Activated naive CD8-positive, alpha-beta T cell treated with anti-CD3 and anti-CD28 coated beads, Interleukin-2, amount 10 ng/mL, durations not matched to agents 7 days and 5 days (primary cell): ENCODE measurements around the gene FRMD3. TPM values are rescaled to one million over a fixed set of nuclear protein-coding genes. Genes with fewer than 3 reads are reported as not detected.
A peak's percentile ranks its signal among the peaks of the same experiment; 100 is the strongest.

ENCODE experiments used
- ATAC-seq: fragments of 150-1000 bp; cut with Tn5 transposase; one replicate; pipeline ENCODE4 v1.10.0; 2021; ENCODE audit warnings: low read depth, moderate library complexity
- POLR2A ChIA-PET: fragments of 350-600 bp; sonication (Branson Sonifier 250); formaldehyde crosslinking; loops from one replicate; lab custom pipeline; 2021; ENCODE audit warnings: antibody characterized with exemption; lab: Charles Lee
- DNase-seq: peaks from one replicate; pipeline ENCODE4 v3.0.0; 2021
- H3K27ac Mint-ChIP-seq: one replicate; pipeline ENCODE4 v1.8.0; 2022; ENCODE audit warnings: mild to moderate bottlenecking, mixed read lengths
- H3K27me3 Mint-ChIP-seq: one replicate; pipeline ENCODE4 v1.8.0; 2022; ENCODE audit warnings: mild to moderate bottlenecking, moderate library complexity, mixed read lengths
- H3K36me3 Mint-ChIP-seq: one replicate; pipeline ENCODE4 v1.8.0; 2021; ENCODE audit warnings: mild to moderate bottlenecking, mixed read lengths
- H3K4me1 Mint-ChIP-seq: one replicate; pipeline ENCODE4 v1.8.0; 2021; ENCODE audit warnings: mixed read lengths
- H3K4me3 Mint-ChIP-seq: one replicate; pipeline ENCODE4 v1.8.0; 2022; ENCODE audit warnings: mild to moderate bottlenecking, moderate library complexity, mixed read lengths
- H3K9me3 Mint-ChIP-seq: one replicate; pipeline ENCODE4 v1.8.0; 2021; ENCODE audit warnings: mixed read lengths
- total RNA-seq, 2 experiments: library from RNA; stranded (reverse); gene quantifications; one replicate each; pipeline ENCODE4 v1.2.3, GENCODE V29; 2021

The FRMD3 gene
- total RNA-seq, result 1 to 10 TPM; 1.2 TPM

DNA sequence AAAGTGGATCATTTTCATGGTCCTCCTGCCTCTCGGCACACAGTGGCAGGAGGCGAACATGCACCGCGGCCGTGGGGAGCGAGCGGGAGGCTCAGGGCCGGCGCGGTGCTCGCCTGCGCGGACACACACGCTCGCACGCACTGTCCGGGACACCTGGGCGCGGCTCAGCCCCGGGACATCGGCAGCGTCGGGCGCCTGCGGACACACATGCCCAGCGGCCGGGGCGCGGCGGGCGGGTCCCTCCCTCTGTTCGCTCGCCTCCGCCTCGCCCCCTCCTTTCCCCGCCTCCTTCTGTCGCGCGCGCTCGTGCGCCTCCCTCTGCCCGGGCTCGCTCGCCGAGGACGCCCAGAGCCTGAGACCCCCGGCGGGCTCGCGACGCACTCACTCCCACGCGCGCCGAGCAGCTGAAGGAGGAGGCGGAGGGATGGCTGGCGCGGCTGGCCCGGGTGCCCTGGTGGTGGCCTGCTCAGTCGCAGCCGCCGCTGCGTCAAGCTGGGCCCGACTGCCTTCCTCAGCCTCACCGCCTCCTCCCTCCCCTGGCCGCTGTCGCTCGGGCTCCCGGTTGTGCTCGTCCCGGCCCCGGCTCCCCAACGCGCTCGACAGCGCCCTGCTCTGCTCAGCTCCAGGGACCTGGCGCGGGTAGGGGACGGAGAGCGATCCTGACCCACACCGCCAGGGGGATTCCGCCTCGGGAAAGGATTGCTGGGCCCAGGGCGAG, at the start of gene FRMD3:
FRMD3 (minus strand) TSS at position 230 of the 718 bp plus-strand sequence; CDS start at position 60, 170 bp downstream.
- Mint-ChIP-seq H3K27ac (no peak within 1 kb of the TSS), H3K4me3 (peak within 1 kb of the TSS; percentile 57), H3K36me3 (no peaks in the 10 kb centered on the region), H3K9me3 (no peaks in the 10 kb centered on the region), H3K27me3 (peaks cover 37% of the 10 kb centered on the region), H3K4me1 (peaks cover 4% of the 10 kb centered on the region)
- POLR2A ChIA-PET, result no interaction called here
- ATAC-seq, result peak; percentile 70
- DNase-seq, result peak; percentile 43

DNA sequence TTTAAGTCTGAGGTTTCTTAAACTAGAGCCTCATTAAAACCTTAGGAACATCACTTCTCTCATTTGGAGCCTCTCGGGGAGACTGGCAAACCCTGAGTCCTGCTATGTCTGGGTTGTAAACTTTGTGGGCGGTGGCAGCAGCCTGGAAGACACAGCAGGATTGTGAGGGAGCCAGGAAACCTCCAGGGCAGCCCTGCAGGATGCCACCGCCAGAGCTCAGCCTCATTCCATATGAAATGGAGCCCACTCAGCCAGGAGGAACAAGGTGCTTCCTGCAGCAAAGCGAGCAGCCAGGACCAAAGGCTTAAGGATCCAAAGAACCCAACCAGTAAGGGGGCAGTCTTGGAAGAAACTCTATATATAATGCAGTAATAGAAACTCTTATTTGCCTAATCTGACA, 46.8 kb upstream of the FRMD3 start:
- H3K36me3 Mint-ChIP-seq, result no peaks in the 10 kb centered on the region
- POLR2A ChIA-PET, result no interaction called here
- H3K27me3 Mint-ChIP-seq, result no peaks in the 10 kb centered on the region
- ATAC-seq, result no peak
- no peaks in the 10 kb centered on the region for H3K9me3 Mint-ChIP-seq
- DNase-seq, result no peak
- no peak overlapping the region for H3K27ac Mint-ChIP-seq
- H3K4me3 Mint-ChIP-seq, result no peak overlapping the region
- no peaks in the 10 kb centered on the region for H3K4me1 Mint-ChIP-seq

DNA sequence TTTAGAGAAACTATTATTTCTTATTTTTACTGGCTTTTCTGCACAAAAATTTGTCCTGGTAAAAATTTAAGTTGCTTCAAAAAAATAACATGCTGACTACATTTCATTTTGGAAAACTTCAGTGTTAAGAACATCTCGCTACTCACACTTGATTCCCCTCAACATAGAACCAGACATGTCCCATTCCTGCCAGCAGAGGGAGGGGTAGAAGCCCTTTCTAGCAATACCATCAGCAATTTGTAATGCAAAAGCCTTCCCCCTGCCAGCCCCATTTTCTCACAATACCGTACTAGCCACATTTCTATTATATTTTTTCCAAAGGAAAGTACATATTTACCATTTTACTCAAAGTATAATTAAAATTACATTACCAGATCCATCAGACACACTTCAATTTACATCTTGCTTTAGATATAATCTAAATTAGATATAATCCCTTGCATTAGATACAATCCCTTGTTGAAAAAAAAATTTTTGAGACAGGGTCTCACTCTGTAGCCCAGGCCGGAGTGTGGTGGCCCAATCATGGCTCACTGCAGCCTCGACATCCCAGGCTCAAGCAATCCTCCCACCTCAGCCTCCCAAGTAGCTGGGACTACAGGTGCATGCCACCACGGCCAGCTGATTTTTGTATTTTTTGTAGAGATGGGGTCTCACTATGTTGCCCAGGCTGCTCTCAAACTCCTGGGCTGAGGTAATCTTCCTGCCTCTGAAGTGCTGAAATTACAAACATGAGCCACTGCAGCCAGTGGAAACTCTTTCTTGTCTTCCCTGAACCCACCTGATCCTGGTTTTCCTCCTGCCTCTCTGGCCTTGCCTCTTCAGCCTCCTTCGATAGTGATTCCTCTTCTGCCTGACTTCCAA, 45.2 kb upstream of the FRMD3 start:
- H3K36me3 Mint-ChIP-seq, result no peaks in the 10 kb centered on the region
- DNase-seq (no peak), ATAC-seq (no peak)
- no peaks in the 10 kb centered on the region for H3K9me3 Mint-ChIP-seq
- no peaks in the 10 kb centered on the region for H3K27me3 Mint-ChIP-seq
- no peaks in the 10 kb centered on the region for H3K4me1 Mint-ChIP-seq
- POLR2A ChIA-PET, result no interaction called here
- H3K4me3 Mint-ChIP-seq, result no peak overlapping the region
- no peak overlapping the region for H3K27ac Mint-ChIP-seq

DNA sequence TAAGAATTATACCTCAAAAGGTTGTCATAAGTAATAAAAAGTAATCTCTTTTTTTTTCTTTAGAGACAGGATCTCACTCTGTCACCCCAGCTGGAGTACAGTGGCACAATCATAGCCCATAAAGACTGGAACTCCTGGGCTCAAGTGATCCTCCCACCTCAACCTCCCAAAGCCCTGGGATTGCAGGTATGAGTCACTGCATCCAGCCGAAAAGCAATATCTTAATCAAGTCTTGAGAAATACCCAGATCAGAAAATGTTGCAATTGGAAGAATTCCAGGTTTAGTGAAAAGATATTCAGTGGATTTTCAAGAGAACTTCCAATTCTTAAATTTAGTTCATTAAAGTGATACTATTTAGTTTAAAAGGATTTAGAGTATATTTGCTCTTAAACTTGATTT, 43.8 kb upstream of the FRMD3 start:
- H3K4me1 Mint-ChIP-seq, result no peaks in the 10 kb centered on the region
- POLR2A ChIA-PET, result no interaction called here
- DNase-seq (no peak), ATAC-seq (no peak)
- peaks cover 2% of the 10 kb centered on the region for H3K36me3 Mint-ChIP-seq
- peaks cover 4% of the 10 kb centered on the region for H3K9me3 Mint-ChIP-seq
- no peak overlapping the region for H3K27ac Mint-ChIP-seq
- no peak overlapping the region for H3K4me3 Mint-ChIP-seq
- H3K27me3 Mint-ChIP-seq, result no peaks in the 10 kb centered on the region

DNA sequence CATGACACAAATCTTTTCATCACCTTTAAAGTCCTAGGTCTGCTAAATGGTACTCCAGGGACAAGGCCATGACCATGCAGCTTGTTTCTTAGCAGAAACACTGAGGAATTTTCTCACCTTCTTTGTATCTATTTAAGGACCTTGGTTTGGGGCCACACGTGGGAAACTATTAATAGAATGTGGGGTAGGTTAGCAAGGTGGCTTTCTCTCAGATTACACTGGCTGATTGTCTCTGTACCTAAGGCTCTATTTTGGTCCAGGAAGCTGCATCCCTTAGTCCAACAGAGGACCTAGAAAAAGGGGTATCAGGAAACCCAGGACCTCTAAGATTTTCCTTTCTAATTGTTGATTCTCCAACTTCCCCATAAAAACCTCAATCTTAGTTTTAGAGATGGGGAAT, 36.3 kb upstream of the FRMD3 start:
- H3K27ac Mint-ChIP-seq, result no peak overlapping the region
- no peak for ATAC-seq
- H3K9me3 Mint-ChIP-seq, result peaks cover 4% of the 10 kb centered on the region
- POLR2A ChIA-PET, result no interaction called here
- no peak for DNase-seq
- peaks cover 8% of the 10 kb centered on the region for H3K4me1 Mint-ChIP-seq
- peaks cover 4% of the 10 kb centered on the region for H3K36me3 Mint-ChIP-seq
- no peaks in the 10 kb centered on the region for H3K27me3 Mint-ChIP-seq
- H3K4me3 Mint-ChIP-seq, result no peak overlapping the region

DNA sequence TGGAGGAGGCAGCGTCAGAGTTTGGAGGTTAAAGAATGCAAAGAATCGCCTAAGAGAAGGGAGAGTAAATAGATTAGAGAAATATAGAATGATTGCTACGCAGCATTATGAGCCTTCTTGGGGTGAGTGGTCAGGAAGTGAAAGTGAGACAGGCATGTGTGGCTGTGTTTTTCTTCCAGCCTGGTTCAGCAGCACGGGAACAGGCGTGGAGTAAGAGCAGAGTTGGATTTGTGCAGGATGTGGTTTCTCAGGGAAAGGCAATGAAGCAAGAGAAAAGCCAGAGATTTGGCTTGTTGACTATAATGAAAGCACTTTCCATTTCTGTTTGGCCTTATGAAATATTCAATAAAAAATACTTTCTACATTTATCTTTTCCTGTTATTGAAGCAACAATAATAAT, 34.3 kb upstream of the FRMD3 start:
- peaks cover under 1% of the 10 kb centered on the region for H3K9me3 Mint-ChIP-seq
- peaks cover 8% of the 10 kb centered on the region for H3K4me1 Mint-ChIP-seq
- H3K27me3 Mint-ChIP-seq, result no peaks in the 10 kb centered on the region
- no peak for ATAC-seq
- no peak for DNase-seq
- H3K36me3 Mint-ChIP-seq, result peaks cover 3% of the 10 kb centered on the region
- POLR2A ChIA-PET, result interaction anchor here (0.6 kb wide), 1 partner anchor 136 kb away, joined by 3 read pairs; no protein-coding TSS in a partner anchor
- no peak overlapping the region for H3K27ac Mint-ChIP-seq
- no peak overlapping the region for H3K4me3 Mint-ChIP-seq

DNA sequence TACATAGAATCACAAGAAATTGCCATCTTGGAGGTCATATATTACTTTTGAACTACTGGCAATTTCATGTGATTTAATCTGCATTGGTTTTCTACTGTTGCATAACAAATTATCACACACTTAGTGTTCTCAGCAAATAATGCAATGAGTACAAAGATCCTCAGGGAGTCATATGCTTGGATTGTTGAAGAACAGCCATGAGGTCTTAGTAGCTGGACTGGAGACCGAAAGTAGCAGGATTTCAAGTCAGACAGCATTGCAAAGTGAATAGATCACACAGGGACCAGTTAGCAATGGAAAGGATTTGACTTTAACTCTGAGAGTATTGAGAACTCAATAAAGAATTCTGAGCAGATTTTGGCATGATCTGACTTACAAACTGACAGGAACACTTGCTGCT, 32.2 kb upstream of the FRMD3 start:
- H3K4me3 Mint-ChIP-seq, result no peak overlapping the region
- peaks cover 8% of the 10 kb centered on the region for H3K4me1 Mint-ChIP-seq
- ATAC-seq, result no peak
- no peaks in the 10 kb centered on the region for H3K27me3 Mint-ChIP-seq
- no peak for DNase-seq
- POLR2A ChIA-PET, result no interaction called here
- peaks cover 2% of the 10 kb centered on the region for H3K36me3 Mint-ChIP-seq
- no peak overlapping the region for H3K27ac Mint-ChIP-seq
- no peaks in the 10 kb centered on the region for H3K9me3 Mint-ChIP-seq

DNA sequence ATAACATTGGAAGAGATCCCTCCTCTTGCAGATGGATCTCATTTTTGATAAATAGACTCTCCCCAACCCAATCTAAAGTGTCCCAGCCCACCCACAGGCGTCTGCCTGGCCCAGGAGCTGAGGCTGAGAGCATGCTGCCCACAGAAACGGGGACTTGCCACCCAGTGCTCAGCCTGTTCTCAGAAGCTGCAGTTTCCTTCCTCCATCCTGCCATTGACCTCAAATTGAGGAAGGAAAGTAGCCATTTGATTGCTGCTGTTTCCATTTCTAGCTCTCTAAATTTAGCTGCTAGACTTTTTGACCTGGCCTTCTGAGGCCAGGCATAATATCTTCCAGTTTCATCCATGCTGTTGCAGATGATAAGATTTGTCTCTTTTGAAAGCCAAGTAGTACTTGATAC, 31.1 kb upstream of the FRMD3 start:
- DNase-seq (no peak), ATAC-seq (no peak)
- Mint-ChIP-seq H3K36me3 (peaks cover 2% of the 10 kb centered on the region), H3K4me3 (no peak overlapping the region), H3K27ac (no peak overlapping the region), H3K27me3 (no peaks in the 10 kb centered on the region), H3K4me1 (peaks cover 8% of the 10 kb centered on the region), H3K9me3 (no peaks in the 10 kb centered on the region)
- POLR2A ChIA-PET, result no interaction called here

DNA sequence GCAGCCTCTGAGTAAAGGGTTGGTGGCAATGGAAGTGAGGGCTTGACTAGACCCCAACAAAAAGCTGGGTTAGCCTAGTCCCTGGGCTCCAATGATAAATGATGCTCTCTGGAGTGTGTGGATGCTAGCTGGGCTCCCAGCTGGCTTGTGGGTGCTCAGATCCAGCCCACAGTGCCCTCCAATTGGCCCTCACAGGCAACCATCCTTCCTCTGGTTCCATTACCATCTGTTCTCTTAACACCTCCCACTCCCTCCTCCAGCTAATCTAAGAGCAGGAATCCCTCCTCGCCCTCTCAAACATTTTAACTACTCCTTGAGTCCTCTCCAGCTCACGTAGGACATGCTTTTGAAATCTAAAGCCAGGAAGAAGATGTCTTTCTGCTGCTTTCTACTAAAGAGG, 25.2 kb upstream of the FRMD3 start:
- ATAC-seq (no peak), DNase-seq (no peak)
- no peaks in the 10 kb centered on the region for H3K36me3 Mint-ChIP-seq
- POLR2A ChIA-PET, result no interaction called here
- H3K27me3 Mint-ChIP-seq, result no peaks in the 10 kb centered on the region
- H3K4me3 Mint-ChIP-seq, result no peak overlapping the region
- H3K27ac Mint-ChIP-seq, result no peak overlapping the region
- no peaks in the 10 kb centered on the region for H3K4me1 Mint-ChIP-seq
- peaks cover 2% of the 10 kb centered on the region for H3K9me3 Mint-ChIP-seq

DNA sequence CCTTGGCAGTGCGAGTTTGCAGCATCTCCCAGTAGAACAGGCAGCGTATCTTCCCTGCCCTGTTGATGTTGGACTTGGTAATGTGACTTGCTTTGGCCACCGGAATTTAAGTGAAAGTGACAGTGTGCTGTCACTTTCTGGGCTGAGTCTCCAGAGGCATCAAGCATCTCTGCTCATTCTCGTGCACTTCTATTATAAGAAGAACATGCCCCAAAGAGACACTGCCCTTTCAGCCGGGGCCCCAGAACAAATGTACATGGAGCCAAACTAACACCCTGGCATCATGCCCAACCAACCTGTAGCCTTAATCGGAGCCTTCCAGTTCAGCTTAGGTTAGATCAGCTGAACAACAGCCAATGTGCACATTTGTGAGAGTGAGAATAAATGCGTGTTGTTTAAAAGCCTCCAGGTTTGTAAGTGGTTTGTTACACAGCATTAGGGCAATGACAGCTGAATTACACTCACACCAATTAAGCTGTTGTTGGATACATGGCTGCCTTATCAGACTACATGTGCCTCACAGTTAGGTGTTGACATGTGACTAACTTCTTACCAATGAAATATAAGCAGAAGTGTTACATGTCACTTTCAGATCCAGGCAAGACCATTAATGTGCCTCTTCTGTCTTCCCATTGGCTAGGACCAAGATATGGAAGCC, 22.1 kb upstream of the FRMD3 start:
- no peaks in the 10 kb centered on the region for H3K4me1 Mint-ChIP-seq
- ATAC-seq (no peak), DNase-seq (no peak)
- POLR2A ChIA-PET, result no interaction called here
- no peaks in the 10 kb centered on the region for H3K36me3 Mint-ChIP-seq
- H3K4me3 Mint-ChIP-seq, result no peak overlapping the region
- no peaks in the 10 kb centered on the region for H3K27me3 Mint-ChIP-seq
- H3K9me3 Mint-ChIP-seq, result peaks cover 4% of the 10 kb centered on the region
- H3K27ac Mint-ChIP-seq, result no peak overlapping the region

DNA sequence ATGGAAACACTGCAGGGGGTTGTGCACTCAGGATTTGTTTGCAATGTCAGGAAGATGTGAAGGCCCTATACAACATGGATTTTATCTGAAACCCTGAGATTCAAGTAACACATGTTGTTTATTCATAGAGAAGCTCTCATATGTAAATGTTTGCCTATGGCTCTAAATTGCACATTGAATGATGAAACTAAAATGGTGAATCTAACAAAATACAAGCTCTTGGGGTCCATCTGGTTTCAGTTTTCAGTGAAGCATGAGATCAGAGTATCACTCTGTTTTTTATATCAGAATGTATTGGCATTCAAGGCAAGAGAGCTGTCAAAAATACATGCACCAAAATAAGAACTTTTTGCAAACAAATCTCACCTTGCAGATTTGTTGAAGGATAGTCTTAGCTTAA, 19.6 kb upstream of the FRMD3 start:
- no peak for DNase-seq
- Mint-ChIP-seq H3K4me1 (no peaks in the 10 kb centered on the region), H3K27me3 (no peaks in the 10 kb centered on the region), H3K36me3 (no peaks in the 10 kb centered on the region), H3K4me3 (no peak overlapping the region), H3K27ac (no peak overlapping the region), H3K9me3 (peaks cover 1% of the 10 kb centered on the region)
- no peak for ATAC-seq
- POLR2A ChIA-PET, result no interaction called here

DNA sequence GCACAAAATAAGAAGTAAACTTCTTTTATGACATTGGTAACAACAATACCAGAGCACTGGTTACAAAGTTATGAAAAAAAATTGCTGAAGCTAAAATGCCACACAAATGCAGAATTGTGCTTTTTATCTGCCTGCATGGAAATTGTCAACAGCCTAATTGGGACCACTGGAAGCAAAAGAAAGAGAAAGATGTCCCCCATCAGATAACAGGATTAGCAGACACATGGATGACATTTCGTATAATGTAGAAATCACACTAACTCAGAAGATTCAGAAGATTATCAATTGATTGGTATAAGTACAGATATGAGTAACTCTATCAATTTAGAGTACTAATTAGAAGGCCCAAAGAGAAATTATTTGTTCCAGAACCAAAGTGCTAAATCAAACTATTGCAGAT, 19.1 kb upstream of the FRMD3 start:
- no peak for ATAC-seq
- Mint-ChIP-seq H3K4me1 (no peaks in the 10 kb centered on the region), H3K36me3 (no peaks in the 10 kb centered on the region), H3K27ac (no peak overlapping the region), H3K27me3 (no peaks in the 10 kb centered on the region), H3K9me3 (peaks cover 3% of the 10 kb centered on the region), H3K4me3 (no peak overlapping the region)
- POLR2A ChIA-PET, result no interaction called here
- DNase-seq, result no peak

DNA sequence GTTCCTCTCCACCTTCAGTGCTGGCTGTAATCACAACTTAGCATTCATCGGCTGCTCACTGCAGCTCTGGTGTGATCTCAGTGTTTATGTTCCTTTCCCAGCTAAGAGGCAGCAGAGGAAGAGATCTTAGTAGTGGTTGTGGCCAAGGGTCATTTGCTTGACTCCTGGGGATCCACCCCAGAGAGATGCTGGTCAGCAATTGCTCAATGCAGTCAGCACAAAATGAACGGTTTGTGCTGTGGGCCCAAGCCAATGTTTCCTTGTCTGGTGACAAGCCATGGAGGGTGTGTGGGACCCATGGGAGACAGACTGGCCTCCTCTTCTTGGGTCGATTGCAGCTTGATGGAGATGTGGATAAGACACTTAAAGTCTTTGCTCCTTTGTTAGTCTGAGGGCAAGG, 16.1 kb upstream of the FRMD3 start:
- Mint-ChIP-seq H3K4me3 (no peak overlapping the region), H3K27ac (no peak overlapping the region), H3K9me3 (peaks cover 6% of the 10 kb centered on the region), H3K36me3 (no peaks in the 10 kb centered on the region), H3K27me3 (no peaks in the 10 kb centered on the region), H3K4me1 (no peaks in the 10 kb centered on the region)
- no peak for ATAC-seq
- no peak for DNase-seq
- POLR2A ChIA-PET, result no interaction called here
